ENCODE data around the gene FCGR3B. TPM values are rescaled to one million over a fixed set of nuclear protein-coding genes. Genes with fewer than 3 reads are reported as not detected.
"Not testable (repeated sequence)": the region's sequence is repeated elsewhere in the genome, so short reads cannot be mapped to it uniquely, and the experiment has no call there.

Gene FCGR3B
- total RNA-seq (1 to 10 TPM in 2 of 5 donors, not detected in 3; 1.1 to 1.8 TPM), polyA plus RNA-seq (1 to 10 TPM in 2 of 3 donors, under 1 TPM in 1; 0.50 to 2.4 (median 1.2) TPM)
- long read RNA-seq, donor 1: 0 reads
- long read RNA-seq, donor 2: 0 reads
- long read RNA-seq, donor 3: 0 reads
- long read RNA-seq, donor 4: 0 reads
- long read RNA-seq, donor 5: 0 reads
- long read RNA-seq, donor 6: 0 reads
- long read RNA-seq, donor 7: 0 reads
- long read RNA-seq, donor 8: 0 reads
- long read RNA-seq, donor 9: 0 reads
- long read RNA-seq, donor 10: 0 reads

GRCh38 chr1:161631076-161631475, at the start of gene FCGR3B:
TSS of gene FCGR3B (minus strand) at chr1:161631176. CDS start at chr1:161631094, 82 bp downstream.
- no peaks in the 10 kb centered on the region for H3K9me3 ChIP-seq
- DNase-seq: no peak
- H3K4me3 ChIP-seq: no peak within 1 kb of the TSS
- H3K27me3 ChIP-seq: no peaks in the 10 kb centered on the region
- WGBS, 5 donors: 83 to 91% (median 89%) methylated on average over 4 of the region's 4 CpGs
- no peak within 1 kb of the TSS for H3K27ac ChIP-seq
- H3K4me1 ChIP-seq: no peaks in the 10 kb centered on the region
- no peaks in the 10 kb centered on the region for H3K36me3 ChIP-seq
- intact Hi-C loops (cut with DNase I; ENCODE audit: low total_unique reads): no loop called here
- no peak for TF ChIP-seq CTCF (IDR thresholded peaks at IDR 0.05)

- WGBS, 5 donors: 87 to 96% (median 95%) methylated on average over 3 of the region's 3 CpGs
- Histone ChIP-seq H3K4me1 (no peaks in the 10 kb centered on the region), H3K27ac (no peak overlapping the region), H3K27me3 (peaks cover 0 to 14% (median 0%) of the 10 kb centered on the region in 3 donors), H3K36me3 (no peaks in the 10 kb centered on the region), H3K9me3 (no peaks in the 10 kb centered on the region), H3K4me3 (no peak overlapping the region)
- TF ChIP-seq POLR2A (IDR thresholded peaks at IDR 0.05) (no peak), POLR2AphosphoS5 (IDR thresholded peaks at IDR 0.05) (no peak), CTCF (IDR thresholded peaks at IDR 0.05) (no peak), EP300 (IDR thresholded peaks at IDR 0.05) (no peak)
- DNase-seq: no peak
- intact Hi-C loops (cut with DNase I; ENCODE audit: low total_unique reads): no loop called here
Observed at GRCh38 chr1:161678500-161678899, 47.5 kb upstream of the FCGR3B start.

- TF ChIP-seq POLR2A (IDR thresholded peaks at IDR 0.05) (no peak), EP300 (IDR thresholded peaks at IDR 0.05) (no peak)
- Histone ChIP-seq H3K4me1 (no peaks in the 10 kb centered on the region), H3K36me3 (no peaks in the 10 kb centered on the region), H3K27ac (no peak overlapping the region), H3K4me3 (no peak overlapping the region), H3K27me3 (peaks cover 0 to 10% (median 0%) of the 10 kb centered on the region in 3 donors), H3K9me3 (no peaks in the 10 kb centered on the region)
- DNase-seq: peak in 1 of 2 donors; percentile 32
- intact Hi-C loops (cut with DNase I; ENCODE audit: low total_unique reads): no loop called here
- WGBS, 5 donors: 48 to 66% (median 51%) methylated on average over 5 of the region's 5 CpGs
Observed at GRCh38 chr1:161676958-161677689, 46.1 kb upstream of the FCGR3B start.

GRCh38 chr1:161676441-161676840, 45.5 kb upstream of the FCGR3B start:
- WGBS, 5 donors: 88 to 96% (median 94%) methylated on average over 2 of the region's 2 CpGs
- Histone ChIP-seq H3K9me3 (no peaks in the 10 kb centered on the region), H3K27ac (no peak overlapping the region), H3K4me3 (no peak overlapping the region), H3K4me1 (no peaks in the 10 kb centered on the region), H3K36me3 (no peaks in the 10 kb centered on the region), H3K27me3 (peaks cover 0 to 7% (median 0%) of the 10 kb centered on the region in 3 donors)
- no peak for DNase-seq
- TF ChIP-seq POLR2A (IDR thresholded peaks at IDR 0.05): no peak
- intact Hi-C loops (cut with DNase I; ENCODE audit: low total_unique reads): no loop called here

GRCh38 chr1:161674908-161675307, 43.9 kb upstream of the FCGR3B start:
- H3K27ac ChIP-seq; intact Hi-C loops (cut with DNase I; ENCODE audit: low total_unique reads); H3K27me3 ChIP-seq; H3K9me3 ChIP-seq; H3K36me3 ChIP-seq; H3K4me1 ChIP-seq; H3K4me3 ChIP-seq: not testable (repeated sequence)
- WGBS, 5 donors: 60 to 97% (median 88%) methylated on average over 2 to 3 of the region's 3 CpGs
- DNase-seq: peak in 1 of 2 donors; percentile 11

GRCh38 chr1:161674447-161674846, 43.5 kb upstream of the FCGR3B start:
- 42 to 70% (median 58%) methylated on average over 2 to 3 of the region's 3 CpGs for WGBS, 5 donors
- H3K4me1 ChIP-seq; H3K36me3 ChIP-seq; H3K27ac ChIP-seq; intact Hi-C loops (cut with DNase I; ENCODE audit: low total_unique reads); H3K9me3 ChIP-seq; DNase-seq; H3K4me3 ChIP-seq; H3K27me3 ChIP-seq: not testable (repeated sequence)

- H3K27me3 ChIP-seq; H3K4me3 ChIP-seq; DNase-seq; H3K9me3 ChIP-seq; H3K27ac ChIP-seq; intact Hi-C loops (cut with DNase I; ENCODE audit: low total_unique reads); H3K36me3 ChIP-seq; H3K4me1 ChIP-seq: not testable (repeated sequence)
- whole genome bisulfite sequencing, 5 donors: 81 to 87% (median 82%) methylated on average over 4 to 7 of the region's 7 CpGs; no CpG with 5 or more reads in 1 of the 5 donors
Observed at GRCh38 chr1:161673437-161673836, 42.5 kb upstream of the FCGR3B start.

GRCh38 chr1:161671045-161672020, 40.4 kb upstream of the FCGR3B start:
- H3K36me3 ChIP-seq; H3K4me3 ChIP-seq; intact Hi-C loops (cut with DNase I; ENCODE audit: low total_unique reads); H3K27ac ChIP-seq; H3K9me3 ChIP-seq; H3K27me3 ChIP-seq; DNase-seq; H3K4me1 ChIP-seq: not testable (repeated sequence)
- WGBS, 5 donors: 53 to 65% (median 59%) methylated on average over 9 to 12 of the region's 15 CpGs

- H3K27ac ChIP-seq; H3K4me1 ChIP-seq; intact Hi-C loops (cut with DNase I; ENCODE audit: low total_unique reads); H3K4me3 ChIP-seq; DNase-seq; H3K9me3 ChIP-seq; H3K36me3 ChIP-seq; H3K27me3 ChIP-seq: not testable (repeated sequence)
- WGBS, 5 donors: no CpG with 5 or more reads among the region's 4 CpGs
Observed at GRCh38 chr1:161664689-161665088, 33.7 kb upstream of the FCGR3B start.

Measured in stomach (tissue), 19 donors.